ENCODE data around the gene KCNA10. TPM values are rescaled to one million over a fixed set of nuclear protein-coding genes. Genes with fewer than 3 reads are reported as not detected.
"Not testable (repeated sequence)": the region's sequence is repeated elsewhere in the genome, so short reads cannot be mapped to it uniquely, and the experiment has no call there.

Gene KCNA10
- total RNA-seq, 2 donors from 2014 or later: not detected

- ATAC-seq: peak; percentile 43 to 48
These were observed 5.6 kb upstream of the KCNA10 start for GRCh38 chr1:110524311-110525248.

GRCh38 chr1:110523011-110523410 lies 4.0 kb upstream of the KCNA10 start:
- Mint-ChIP-seq H3K36me3 (no peaks in the 10 kb centered on the region), H3K9me3 (no peaks in the 10 kb centered on the region), H3K27ac (no peak overlapping the region), H3K4me1 (ENCODE audit: low read depth in 2 of 2) (peaks cover 0 to 3% of the 10 kb centered on the region in 2 donors), H3K4me3 (no peak overlapping the region), H3K27me3 (peaks cover 14 to 42% of the 10 kb centered on the region in 2 donors)
- DNase-seq (ENCODE audit: low spot score): no peak
- ATAC-seq: no peak

More at GRCh38 chr1:110524311-110525248, 5.6 kb upstream of the KCNA10 start:
- Mint-ChIP-seq H3K9me3 (no peaks in the 10 kb centered on the region), H3K27me3 (peaks cover 22 to 47% of the 10 kb centered on the region in 2 donors), H3K36me3 (no peaks in the 10 kb centered on the region), H3K4me3 (no peak overlapping the region), H3K27ac (no peak overlapping the region), H3K4me1 (ENCODE audit: low read depth in 2 of 2) (peaks cover 0 to 3% of the 10 kb centered on the region in 2 donors)
- DNase-seq (ENCODE audit: low spot score): peak; percentile 69

- Mint-ChIP-seq H3K27ac (no peak overlapping the region), H3K4me3 (no peak overlapping the region), H3K9me3 (no peaks in the 10 kb centered on the region), H3K4me1 (ENCODE audit: low read depth in 2 of 2) (peaks cover 0 to 3% of the 10 kb centered on the region in 2 donors), H3K36me3 (no peaks in the 10 kb centered on the region), H3K27me3 (peaks cover 16 to 45% of the 10 kb centered on the region in 2 donors)
- DNase-seq (ENCODE audit: low spot score) (no peak), ATAC-seq (no peak)
These were observed 3.6 kb upstream of the KCNA10 start for GRCh38 chr1:110522560-110522959.

GRCh38 chr1:110520827-110521226 lies 1.9 kb upstream of the KCNA10 start:
- Mint-ChIP-seq H3K4me3 (no peak overlapping the region), H3K4me1 (ENCODE audit: low read depth in 2 of 2) (peaks cover 0 to 3% of the 10 kb centered on the region in 2 donors), H3K36me3 (no peaks in the 10 kb centered on the region), H3K27ac (no peak overlapping the region), H3K9me3 (no peaks in the 10 kb centered on the region), H3K27me3 (peaks cover 13 to 43% of the 10 kb centered on the region in 2 donors)
- no peak for DNase-seq (ENCODE audit: low spot score)
- ATAC-seq: no peak

GRCh38 chr1:110515891-110516290 lies 3.1 kb downstream of the KCNA10 start:
- DNase-seq (ENCODE audit: low spot score) (no peak), ATAC-seq (no peak)
- no peak overlapping the region for H3K27ac Mint-ChIP-seq
- H3K4me1 Mint-ChIP-seq (ENCODE audit: low read depth in 2 of 2): no peaks in the 10 kb centered on the region
- H3K9me3 Mint-ChIP-seq: no peaks in the 10 kb centered on the region
- H3K27me3 Mint-ChIP-seq: peaks cover 9 to 13% of the 10 kb centered on the region in 2 donors
- H3K4me3 Mint-ChIP-seq: no peak overlapping the region
- no peaks in the 10 kb centered on the region for H3K36me3 Mint-ChIP-seq

GRCh38 chr1:110515041-110515440 lies 3.9 kb downstream of the KCNA10 start:
- peaks cover 9 to 13% of the 10 kb centered on the region in 2 donors for H3K27me3 Mint-ChIP-seq

GRCh38 chr1:110513511-110513910 lies 5.5 kb downstream of the KCNA10 start:
- ATAC-seq (peak; percentile 7 to 15), DNase-seq (ENCODE audit: low spot score) (no peak)
- no peak overlapping the region for H3K4me3 Mint-ChIP-seq
- no peaks in the 10 kb centered on the region for H3K4me1 Mint-ChIP-seq (ENCODE audit: low read depth in 2 of 2)
- no peak overlapping the region for H3K27ac Mint-ChIP-seq
- H3K9me3 Mint-ChIP-seq: no peaks in the 10 kb centered on the region
- H3K27me3 Mint-ChIP-seq: peaks cover 9 to 13% of the 10 kb centered on the region in 2 donors
- H3K36me3 Mint-ChIP-seq: no peaks in the 10 kb centered on the region

More at GRCh38 chr1:110515041-110515440, 3.9 kb downstream of the KCNA10 start:
- Mint-ChIP-seq H3K36me3 (no peaks in the 10 kb centered on the region), H3K4me1 (ENCODE audit: low read depth in 2 of 2) (no peaks in the 10 kb centered on the region), H3K27ac (no peak overlapping the region), H3K4me3 (no peak overlapping the region), H3K9me3 (no peaks in the 10 kb centered on the region)
- no peak for ATAC-seq
- DNase-seq (ENCODE audit: low spot score): no peak

- Mint-ChIP-seq H3K4me3 (no peak overlapping the region), H3K36me3 (no peaks in the 10 kb centered on the region), H3K9me3 (no peaks in the 10 kb centered on the region), H3K27ac (no peak overlapping the region), H3K4me1 (ENCODE audit: low read depth in 2 of 2) (no peaks in the 10 kb centered on the region), H3K27me3 (peaks cover 5 to 10% of the 10 kb centered on the region in 2 donors)
- no peak for DNase-seq (ENCODE audit: low spot score)
- ATAC-seq: no peak
These were observed 7.5 kb downstream of the KCNA10 start for GRCh38 chr1:110511436-110511835.

- not testable (repeated sequence) for ATAC-seq; H3K36me3 Mint-ChIP-seq; H3K27me3 Mint-ChIP-seq; H3K4me1 Mint-ChIP-seq (ENCODE audit: low read depth in 2 of 2); H3K9me3 Mint-ChIP-seq; DNase-seq (ENCODE audit: low spot score); H3K27ac Mint-ChIP-seq; H3K4me3 Mint-ChIP-seq
These were observed 8.1 kb downstream of the KCNA10 start for GRCh38 chr1:110510921-110511320.

- Mint-ChIP-seq H3K9me3 (no peaks in the 10 kb centered on the region), H3K4me1 (ENCODE audit: low read depth in 2 of 2) (no peaks in the 10 kb centered on the region), H3K27me3 (peaks cover 5 to 10% of the 10 kb centered on the region in 2 donors), H3K27ac (no peak overlapping the region), H3K4me3 (no peak overlapping the region), H3K36me3 (no peaks in the 10 kb centered on the region)
- no peak for ATAC-seq
- no peak for DNase-seq (ENCODE audit: low spot score)
These were observed 9.3 kb downstream of the KCNA10 start for GRCh38 chr1:110509655-110510054.

GRCh38 chr1:110508028-110508940 lies 10.7 kb downstream of the KCNA10 start:
- DNase-seq (ENCODE audit: low spot score) (no peak), ATAC-seq (no peak)
- Mint-ChIP-seq H3K9me3 (no peaks in the 10 kb centered on the region), H3K4me1 (ENCODE audit: low read depth in 2 of 2) (no peaks in the 10 kb centered on the region), H3K36me3 (no peaks in the 10 kb centered on the region), H3K27ac (no peak overlapping the region), H3K4me3 (no peak overlapping the region), H3K27me3 (peaks cover 5 to 10% of the 10 kb centered on the region in 2 donors)

- no peaks in the 10 kb centered on the region for H3K36me3 Mint-ChIP-seq
- no peak for DNase-seq (ENCODE audit: low spot score)
- no peak for ATAC-seq
- H3K27ac Mint-ChIP-seq: no peak overlapping the region
- H3K9me3 Mint-ChIP-seq: no peaks in the 10 kb centered on the region
- no peak overlapping the region for H3K4me3 Mint-ChIP-seq
- H3K4me1 Mint-ChIP-seq (ENCODE audit: low read depth in 2 of 2): no peaks in the 10 kb centered on the region
- peaks cover 11 to 19% of the 10 kb centered on the region in 2 donors for H3K27me3 Mint-ChIP-seq
These were observed 12.4 kb downstream of the KCNA10 start for GRCh38 chr1:110506541-110506940.

GRCh38 chr1:110505596-110505995 lies 13.4 kb downstream of the KCNA10 start:
- H3K4me1 Mint-ChIP-seq (ENCODE audit: low read depth in 2 of 2): no peaks in the 10 kb centered on the region

More at GRCh38 chr1:110505596-110505995, 13.4 kb downstream of the KCNA10 start:
- no peak for ATAC-seq
- Mint-ChIP-seq H3K9me3 (no peaks in the 10 kb centered on the region), H3K27ac (no peak overlapping the region), H3K36me3 (no peaks in the 10 kb centered on the region), H3K4me3 (no peak overlapping the region), H3K27me3 (peaks cover 8 to 20% of the 10 kb centered on the region in 2 donors)
- DNase-seq (ENCODE audit: low spot score): no peak
